ENCODE results near the gene CACHD1.

CACHD1 gene

GRCh38 chr1:64651841-64652240 lies 181.9 kb downstream of the CACHD1 start:
- DNase-seq (ENCODE audit: low read depth in 3 of 3, low spot score in 1 of 3), result no peak

GRCh38 chr1:64653466-64653865 lies 183.5 kb downstream of the CACHD1 start:
- no peak for DNase-seq (ENCODE audit: low read depth in 3 of 3, low spot score in 1 of 3)

- DNase-seq (ENCODE audit: low read depth in 3 of 3, low spot score in 1 of 3), result no peak
Measured at GRCh38 chr1:64654519-64655341, 184.8 kb downstream of the CACHD1 start.

GRCh38 chr1:64655861-64656260 lies 185.9 kb downstream of the CACHD1 start:
- no peak for DNase-seq (ENCODE audit: low read depth in 3 of 3, low spot score in 1 of 3)

- no peak for DNase-seq (ENCODE audit: low read depth in 3 of 3, low spot score in 1 of 3)
Measured at GRCh38 chr1:64659478-64660138, 189.7 kb downstream of the CACHD1 start.

GRCh38 chr1:64663668-64664067 lies 193.7 kb downstream of the CACHD1 start:
- DNase-seq (ENCODE audit: low read depth in 3 of 3, low spot score in 1 of 3), result no peak

GRCh38 chr1:64664299-64664698 lies 194.4 kb downstream of the CACHD1 start:
- DNase-seq (ENCODE audit: low read depth in 3 of 3, low spot score in 1 of 3), result no peak

- no peak for DNase-seq (ENCODE audit: low read depth in 3 of 3, low spot score in 1 of 3)
Measured at GRCh38 chr1:64669098-64669675, 199.3 kb downstream of the CACHD1 start.

GRCh38 chr1:64675718-64676345 lies 205.9 kb downstream of the CACHD1 start:
- no peak for DNase-seq (ENCODE audit: low read depth in 3 of 3, low spot score in 1 of 3)

- no peak for DNase-seq (ENCODE audit: low read depth in 3 of 3, low spot score in 1 of 3)
Measured at GRCh38 chr1:64676386-64676785, 206.5 kb downstream of the CACHD1 start.

GRCh38 chr1:64677532-64677931 lies 207.6 kb downstream of the CACHD1 start:
- DNase-seq (ENCODE audit: low read depth in 3 of 3, low spot score in 1 of 3), result no peak

- DNase-seq (ENCODE audit: low read depth in 3 of 3, low spot score in 1 of 3), result no peak
Measured at GRCh38 chr1:64678366-64678765, 208.4 kb downstream of the CACHD1 start.

GRCh38 chr1:64679177-64679576 lies 209.2 kb downstream of the CACHD1 start:
- no peak for DNase-seq (ENCODE audit: low read depth in 3 of 3, low spot score in 1 of 3)

GRCh38 chr1:64680599-64680998 lies 210.7 kb downstream of the CACHD1 start:
- no peak for DNase-seq (ENCODE audit: low read depth in 3 of 3, low spot score in 1 of 3)

GRCh38 chr1:64681043-64681442 lies 211.1 kb downstream of the CACHD1 start:
- DNase-seq (ENCODE audit: low read depth in 3 of 3, low spot score in 1 of 3), result no peak

GRCh38 chr1:64683419-64683818 lies 213.5 kb downstream of the CACHD1 start:
- no peak for DNase-seq (ENCODE audit: low read depth in 3 of 3, low spot score in 1 of 3)

GRCh38 chr1:64685217-64685616 lies 215.3 kb downstream of the CACHD1 start:
- no peak for DNase-seq (ENCODE audit: low read depth in 3 of 3, low spot score in 1 of 3)

- no peak for DNase-seq (ENCODE audit: low read depth in 3 of 3, low spot score in 1 of 3)
Measured at GRCh38 chr1:64685765-64686341, 215.9 kb downstream of the CACHD1 start.

GRCh38 chr1:64686828-64687724 lies 217.1 kb downstream of the CACHD1 start:
- no peak for DNase-seq (ENCODE audit: low read depth in 3 of 3, low spot score in 1 of 3)

- DNase-seq (ENCODE audit: low read depth in 3 of 3, low spot score in 1 of 3), result no peak
Measured at GRCh38 chr1:64687725-64688327, 217.9 kb downstream of the CACHD1 start.
